ENCODE results near the gene LRFN5. TPM values are rescaled to one million over a fixed set of nuclear protein-coding genes. Genes with fewer than 3 reads are reported as not detected.

Gene LRFN5
- total and polyA plus RNA-seq, 10 of the 15 experiments (the other 5 are each of a cell fraction or from before 2014, with no cell fraction given): 0.06 to 1.2 TPM; not detected in 8

DNA sequence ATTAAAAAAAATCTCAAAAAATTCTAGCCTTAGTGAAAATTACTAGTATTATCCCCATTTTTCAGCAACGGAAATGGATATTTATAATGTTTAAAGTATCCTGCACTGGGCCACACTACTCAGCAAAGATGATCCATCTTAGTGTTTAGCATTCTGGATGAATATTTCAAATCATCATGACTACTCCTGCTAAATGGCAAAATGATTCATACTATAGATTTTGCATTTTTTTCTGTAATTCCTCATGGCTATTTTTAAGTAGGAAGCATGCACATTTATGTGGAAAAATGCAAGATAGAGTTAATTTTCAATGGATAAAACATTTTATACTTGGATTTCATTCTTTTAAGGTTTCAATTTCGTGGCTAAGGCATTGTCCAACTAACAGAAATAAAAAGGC lies 59.6 kb downstream of the LRFN5 start:
- TF ChIP-seq, protein P1, sequence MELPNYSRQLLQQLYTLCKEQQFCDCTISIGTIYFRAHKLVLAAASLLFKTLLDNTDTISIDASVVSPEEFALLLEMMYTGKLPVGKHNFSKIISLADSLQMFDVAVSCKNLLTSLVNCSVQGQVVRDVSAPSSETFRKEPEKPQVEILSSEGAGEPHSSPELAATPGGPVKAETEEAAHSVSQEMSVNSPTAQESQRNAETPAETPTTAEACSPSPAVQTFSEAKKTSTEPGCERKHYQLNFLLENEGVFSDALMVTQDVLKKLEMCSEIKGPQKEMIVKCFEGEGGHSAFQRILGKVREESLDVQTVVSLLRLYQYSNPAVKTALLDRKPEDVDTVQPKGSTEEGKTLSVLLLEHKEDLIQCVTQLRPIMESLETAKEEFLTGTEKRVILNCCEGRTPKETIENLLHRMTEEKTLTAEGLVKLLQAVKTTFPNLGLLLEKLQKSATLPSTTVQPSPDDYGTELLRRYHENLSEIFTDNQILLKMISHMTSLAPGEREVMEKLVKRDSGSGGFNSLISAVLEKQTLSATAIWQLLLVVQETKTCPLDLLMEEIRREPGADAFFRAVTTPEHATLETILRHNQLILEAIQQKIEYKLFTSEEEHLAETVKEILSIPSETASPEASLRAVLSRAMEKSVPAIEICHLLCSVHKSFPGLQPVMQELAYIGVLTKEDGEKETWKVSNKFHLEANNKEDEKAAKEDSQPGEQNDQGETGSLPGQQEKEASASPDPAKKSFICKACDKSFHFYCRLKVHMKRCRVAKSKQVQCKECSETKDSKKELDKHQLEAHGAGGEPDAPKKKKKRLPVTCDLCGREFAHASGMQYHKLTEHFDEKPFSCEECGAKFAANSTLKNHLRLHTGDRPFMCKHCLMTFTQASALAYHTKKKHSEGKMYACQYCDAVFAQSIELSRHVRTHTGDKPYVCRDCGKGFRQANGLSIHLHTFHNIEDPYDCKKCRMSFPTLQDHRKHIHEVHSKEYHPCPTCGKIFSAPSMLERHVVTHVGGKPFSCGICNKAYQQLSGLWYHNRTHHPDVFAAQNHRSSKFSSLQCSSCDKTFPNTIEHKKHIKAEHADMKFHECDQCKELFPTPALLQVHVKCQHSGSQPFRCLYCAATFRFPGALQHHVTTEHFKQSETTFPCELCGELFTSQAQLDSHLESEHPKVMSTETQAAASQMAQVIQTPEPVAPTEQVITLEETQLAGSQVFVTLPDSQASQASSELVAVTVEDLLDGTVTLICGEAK (IDR thresholded peaks at IDR 0.05; ENCODE audit: borderline replicate concordance): no peak
- TF ChIP-seq ZZZ3 (IDR thresholded peaks at IDR 0.05; ENCODE audit: control insufficient read depth, insufficient read length, low read depth) (no peak), HCFC1 (IDR thresholded peaks at IDR 0.05; ENCODE audit: low read length) (no peak), IRF4 (IDR thresholded peaks at IDR 0.05; ENCODE audit: low read depth, low read length) (no peak), POLR2A (IDR thresholded peaks at IDR 0.05; ENCODE audit: low read depth, low read length) (no peak), SREBF1 (IDR thresholded peaks at IDR 0.05; ENCODE audit: low read length) (no peak), ETV6 (conservative IDR thresholded peaks at IDR 0.05 in 1 of 2, IDR thresholded peaks at IDR 0.05 in 1 of 2; ENCODE audit: borderline replicate concordance in 1 of 2, low read depth in 1 of 2) (no peak), ZSCAN29 (IDR thresholded peaks at IDR 0.05) (no peak)
- TF ChIP-seq, protein P2, sequence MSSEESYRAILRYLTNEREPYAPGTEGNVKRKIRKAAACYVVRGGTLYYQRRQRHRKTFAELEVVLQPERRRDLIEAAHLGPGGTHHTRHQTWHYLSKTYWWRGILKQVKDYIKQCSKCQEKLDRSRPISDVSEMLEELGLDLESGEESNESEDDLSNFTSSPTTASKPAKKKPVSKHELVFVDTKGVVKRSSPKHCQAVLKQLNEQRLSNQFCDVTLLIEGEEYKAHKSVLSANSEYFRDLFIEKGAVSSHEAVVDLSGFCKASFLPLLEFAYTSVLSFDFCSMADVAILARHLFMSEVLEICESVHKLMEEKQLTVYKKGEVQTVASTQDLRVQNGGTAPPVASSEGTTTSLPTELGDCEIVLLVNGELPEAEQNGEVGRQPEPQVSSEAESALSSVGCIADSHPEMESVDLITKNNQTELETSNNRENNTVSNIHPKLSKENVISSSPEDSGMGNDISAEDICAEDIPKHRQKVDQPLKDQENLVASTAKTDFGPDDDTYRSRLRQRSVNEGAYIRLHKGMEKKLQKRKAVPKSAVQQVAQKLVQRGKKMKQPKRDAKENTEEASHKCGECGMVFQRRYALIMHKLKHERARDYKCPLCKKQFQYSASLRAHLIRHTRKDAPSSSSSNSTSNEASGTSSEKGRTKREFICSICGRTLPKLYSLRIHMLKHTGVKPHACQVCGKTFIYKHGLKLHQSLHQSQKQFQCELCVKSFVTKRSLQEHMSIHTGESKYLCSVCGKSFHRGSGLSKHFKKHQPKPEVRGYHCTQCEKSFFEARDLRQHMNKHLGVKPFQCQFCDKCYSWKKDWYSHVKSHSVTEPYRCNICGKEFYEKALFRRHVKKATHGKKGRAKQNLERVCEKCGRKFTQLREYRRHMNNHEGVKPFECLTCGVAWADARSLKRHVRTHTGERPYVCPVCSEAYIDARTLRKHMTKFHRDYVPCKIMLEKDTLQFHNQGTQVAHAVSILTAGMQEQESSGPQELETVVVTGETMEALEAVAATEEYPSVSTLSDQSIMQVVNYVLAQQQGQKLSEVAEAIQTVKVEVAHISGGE (CRISPR knock-in tag; IDR thresholded peaks at IDR 0.05): no peak
- TF ChIP-seq, protein P3, sequence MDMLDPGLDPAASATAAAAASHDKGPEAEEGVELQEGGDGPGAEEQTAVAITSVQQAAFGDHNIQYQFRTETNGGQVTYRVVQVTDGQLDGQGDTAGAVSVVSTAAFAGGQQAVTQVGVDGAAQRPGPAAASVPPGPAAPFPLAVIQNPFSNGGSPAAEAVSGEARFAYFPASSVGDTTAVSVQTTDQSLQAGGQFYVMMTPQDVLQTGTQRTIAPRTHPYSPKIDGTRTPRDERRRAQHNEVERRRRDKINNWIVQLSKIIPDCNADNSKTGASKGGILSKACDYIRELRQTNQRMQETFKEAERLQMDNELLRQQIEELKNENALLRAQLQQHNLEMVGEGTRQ (IDR thresholded peaks at IDR 0.05; ENCODE audit: borderline replicate concordance, low read depth, low read length): no peak
- in situ Hi-C loops (cut with MboI) (no loop called here), intact Hi-C loops (cut with micrococcal nuclease; ENCODE audit: unreplicated experiment) (no loop called here)
- DNase-seq (ENCODE audit: low read depth, low spot score) (no peak), FAIRE-seq (no peak), ATAC-seq (no peak)
- ChIA-PET CTCF (interaction anchor here (0.7 kb wide), 1 partner anchor 14 kb away, joined by 3 read pairs; no protein-coding TSS in a partner anchor), SMC1A (ENCODE audit: uncharacterized antibody, unreplicated experiment) (no interaction called here), POLR2A (no interaction called here), RAD21 (ENCODE audit: unreplicated experiment) (no interaction called here)
- Histone ChIP-seq H3K4me1 (ENCODE audit: control insufficient read depth, insufficient read depth, low read length) (no peaks in the 10 kb centered on the region), H3K4me2 (ENCODE audit: control insufficient read depth, insufficient read depth) (no peak overlapping the region), H3K4me3 (no peak overlapping the region), H3K9me3 (replicated peaks; ENCODE audit: control insufficient read depth, insufficient read depth, low read length) (no peaks in the 10 kb centered on the region), H3K27me3 (replicated peaks in 1 of 2; ENCODE audit: control insufficient read depth in 2 of 2, insufficient read depth in 2 of 2, low read length in 1 of 2) (no peaks in the 10 kb centered on the region), H2AFZ (ENCODE audit: control insufficient read depth, low read depth, low read length) (no peak overlapping the region), H3K79me2 (ENCODE audit: control insufficient read depth, insufficient read depth, low read length) (no peaks in the 10 kb centered on the region), H3K36me3 (ENCODE audit: control insufficient read depth in 2 of 2, insufficient read depth in 2 of 2, low read length in 1 of 2) (no peaks in the 10 kb centered on the region), H3K27ac (ENCODE audit: control insufficient read depth, insufficient read depth) (no peak overlapping the region), H3K9ac (ENCODE audit: control insufficient read depth, insufficient read depth, low read length) (no peak overlapping the region), H4K20me1 (ENCODE audit: control insufficient read depth, insufficient read depth) (no peaks in the 10 kb centered on the region)
- no TSS peak for BruUV-seq (replicated peaks)
- 3% methylated on average over 2 of the region's 2 CpGs for WGBS (ENCODE audit: insufficient coverage, insufficient replicate concordance, low lambda C conversion rate, missing lambda C conversion rate)

All from GM12878 (cell line).